ENCODE results near the gene SNTG2.

GRCh38 chr2:1249897-1250687, 299.4 kb downstream of the SNTG2 start:
- TF ChIP-seq CTCF (IDR thresholded peaks at IDR 0.05; ENCODE audit: low read depth, low read length, poor library complexity, severe bottlenecking) (no peak), EZH2phosphoT487 (IDR thresholded peaks at IDR 0.05; ENCODE audit: borderline replicate concordance, low read length) (no peak)

Data from DOHH2 (cell line).